Measurements from ENCODE around the gene PRRG2. TPM values are rescaled to one million over a fixed set of nuclear protein-coding genes. Genes with fewer than 3 reads are reported as not detected.

The PRRG2 gene
- total and polyA plus RNA-seq, 10 of the 15 experiments (the other 5 are each of a cell fraction or from before 2014, with no cell fraction given) = 0.09 to 2.1 (median 0.86) TPM

GRCh38 chr19:49536921-49537462 is 44.1 kb upstream of the PRRG2 start (continued):
- TF ChIP-seq USF2 (IDR thresholded peaks at IDR 0.05; ENCODE audit: borderline replicate concordance, low read depth, low read length) = no peak
- no peak for TF ChIP-seq JUND (IDR thresholded peaks at IDR 0.05; ENCODE audit: low read depth, low read length)

GRCh38 chr19:49538643-49539042 is 42.5 kb upstream of the PRRG2 start:
- H3K27me3 ChIP-seq (replicated peaks in 1 of 2; ENCODE audit: control insufficient read depth in 2 of 2, insufficient read depth in 2 of 2, low read length in 1 of 2) = peaks cover 2 to 4% of the 10 kb centered on the region in 2 experiments; a peak in 2 of 4 replicates
- no peak overlapping the region for H2AFZ ChIP-seq (ENCODE audit: control insufficient read depth, low read depth, low read length)
- H3K4me1 ChIP-seq (ENCODE audit: control insufficient read depth, insufficient read depth, low read length) = peaks cover 10% of the 10 kb centered on the region
- TF ChIP-seq HDAC6 (IDR thresholded peaks at IDR 0.05; ENCODE audit: unreplicated experiment) = no peak
- no peak for TF ChIP-seq TCF3 (IDR thresholded peaks at IDR 0.05; ENCODE audit: borderline replicate concordance, insufficient read depth, low read depth, low read length)
- TF ChIP-seq EP300 (IDR thresholded peaks at IDR 0.05; ENCODE audit: borderline replicate concordance in 1 of 2, control insufficient read depth in 1 of 2, low read depth in 2 of 2, low read length in 2 of 2) = no peak
- TF ChIP-seq, protein P1, sequence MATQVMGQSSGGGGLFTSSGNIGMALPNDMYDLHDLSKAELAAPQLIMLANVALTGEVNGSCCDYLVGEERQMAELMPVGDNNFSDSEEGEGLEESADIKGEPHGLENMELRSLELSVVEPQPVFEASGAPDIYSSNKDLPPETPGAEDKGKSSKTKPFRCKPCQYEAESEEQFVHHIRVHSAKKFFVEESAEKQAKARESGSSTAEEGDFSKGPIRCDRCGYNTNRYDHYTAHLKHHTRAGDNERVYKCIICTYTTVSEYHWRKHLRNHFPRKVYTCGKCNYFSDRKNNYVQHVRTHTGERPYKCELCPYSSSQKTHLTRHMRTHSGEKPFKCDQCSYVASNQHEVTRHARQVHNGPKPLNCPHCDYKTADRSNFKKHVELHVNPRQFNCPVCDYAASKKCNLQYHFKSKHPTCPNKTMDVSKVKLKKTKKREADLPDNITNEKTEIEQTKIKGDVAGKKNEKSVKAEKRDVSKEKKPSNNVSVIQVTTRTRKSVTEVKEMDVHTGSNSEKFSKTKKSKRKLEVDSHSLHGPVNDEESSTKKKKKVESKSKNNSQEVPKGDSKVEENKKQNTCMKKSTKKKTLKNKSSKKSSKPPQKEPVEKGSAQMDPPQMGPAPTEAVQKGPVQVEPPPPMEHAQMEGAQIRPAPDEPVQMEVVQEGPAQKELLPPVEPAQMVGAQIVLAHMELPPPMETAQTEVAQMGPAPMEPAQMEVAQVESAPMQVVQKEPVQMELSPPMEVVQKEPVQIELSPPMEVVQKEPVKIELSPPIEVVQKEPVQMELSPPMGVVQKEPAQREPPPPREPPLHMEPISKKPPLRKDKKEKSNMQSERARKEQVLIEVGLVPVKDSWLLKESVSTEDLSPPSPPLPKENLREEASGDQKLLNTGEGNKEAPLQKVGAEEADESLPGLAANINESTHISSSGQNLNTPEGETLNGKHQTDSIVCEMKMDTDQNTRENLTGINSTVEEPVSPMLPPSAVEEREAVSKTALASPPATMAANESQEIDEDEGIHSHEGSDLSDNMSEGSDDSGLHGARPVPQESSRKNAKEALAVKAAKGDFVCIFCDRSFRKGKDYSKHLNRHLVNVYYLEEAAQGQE (IDR thresholded peaks at IDR 0.05; ENCODE audit: low read depth, low read length) = peak; percentile 29; the same call in 1 of the 2 replicates
- no peak for TF ChIP-seq ZBED1 (IDR thresholded peaks at IDR 0.05; ENCODE audit: borderline replicate concordance)
- TF ChIP-seq, protein P2, sequence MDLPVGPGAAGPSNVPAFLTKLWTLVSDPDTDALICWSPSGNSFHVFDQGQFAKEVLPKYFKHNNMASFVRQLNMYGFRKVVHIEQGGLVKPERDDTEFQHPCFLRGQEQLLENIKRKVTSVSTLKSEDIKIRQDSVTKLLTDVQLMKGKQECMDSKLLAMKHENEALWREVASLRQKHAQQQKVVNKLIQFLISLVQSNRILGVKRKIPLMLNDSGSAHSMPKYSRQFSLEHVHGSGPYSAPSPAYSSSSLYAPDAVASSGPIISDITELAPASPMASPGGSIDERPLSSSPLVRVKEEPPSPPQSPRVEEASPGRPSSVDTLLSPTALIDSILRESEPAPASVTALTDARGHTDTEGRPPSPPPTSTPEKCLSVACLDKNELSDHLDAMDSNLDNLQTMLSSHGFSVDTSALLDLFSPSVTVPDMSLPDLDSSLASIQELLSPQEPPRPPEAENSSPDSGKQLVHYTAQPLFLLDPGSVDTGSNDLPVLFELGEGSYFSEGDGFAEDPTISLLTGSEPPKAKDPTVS (IDR thresholded peaks at IDR 0.05; ENCODE audit: low read depth, low read length) = no peak
- TF ChIP-seq RB1 (IDR thresholded peaks at IDR 0.05; ENCODE audit: borderline replicate concordance) = no peak
- intact Hi-C loops (cut with micrococcal nuclease; ENCODE audit: unreplicated experiment) = no loop called here
- H3K27ac ChIP-seq (ENCODE audit: control insufficient read depth, insufficient read depth) = no peak overlapping the region
- DNase-seq (ENCODE audit: low read depth, low spot score) (no peak), ATAC-seq (no peak), FAIRE-seq (no peak)
- ChIA-PET SMC1A (ENCODE audit: uncharacterized antibody, unreplicated experiment) (no interaction called here), CTCF (interaction anchor here (1.6 kb wide), 1 partner anchor 8 kb away, joined by 7 read pairs; no protein-coding TSS in a partner anchor), RAD21 (ENCODE audit: unreplicated experiment) (no interaction called here), POLR2A (interaction anchor here (1.1 kb wide), 1 partner anchor 126 kb away, joined by 5 read pairs; no protein-coding TSS in a partner anchor)
- H4K20me1 ChIP-seq (ENCODE audit: control insufficient read depth, insufficient read depth) = no peaks in the 10 kb centered on the region
- 64% methylated on average over 5 of the region's 5 CpGs for WGBS (ENCODE audit: insufficient coverage, insufficient replicate concordance, low lambda C conversion rate, missing lambda C conversion rate)
- no peaks in the 10 kb centered on the region for H3K36me3 ChIP-seq (ENCODE audit: control insufficient read depth in 2 of 2, insufficient read depth in 2 of 2, low read length in 1 of 2)
- H3K79me2 ChIP-seq (ENCODE audit: control insufficient read depth, insufficient read depth, low read length) = no peaks in the 10 kb centered on the region
- H3K4me3 ChIP-seq = no peak overlapping the region
- BruUV-seq (replicated peaks) = no TSS peak
- no peaks in the 10 kb centered on the region for H3K9me3 ChIP-seq (replicated peaks; ENCODE audit: control insufficient read depth, insufficient read depth, low read length)
- no peak overlapping the region for H3K4me2 ChIP-seq (ENCODE audit: control insufficient read depth, insufficient read depth)
- in situ Hi-C loops (cut with MboI) = no loop called here
- H3K9ac ChIP-seq (ENCODE audit: control insufficient read depth, insufficient read depth, low read length) = no peak overlapping the region
